ACC112 (cell line): Measurements from ENCODE around the gene HSPBP1.

Source experiments
- H2AFZ ChIP-seq: fragments of 200-600 bp; sonication (generic); one replicate; pipeline ENCODE4 v1.6.0; 2017; ENCODE audit warnings: antibody characterized with exemption, low read length; ENCODE audit not compliant: unreplicated experiment
- H3K27ac ChIP-seq: fragments of 200-600 bp; sonication (generic); 2 replicates; pipeline ENCODE4 v1.5.1; 2014; ENCODE audit warnings: low read depth, mild to moderate bottlenecking, antibody characterized with exemption, low read length, moderate library complexity
- H3K27me3 ChIP-seq: fragments of 200-600 bp; sonication (generic); 2 replicates; pipeline ENCODE4 v1.6.1; 2014; ENCODE audit warnings: mild to moderate bottlenecking, antibody characterized with exemption, low read length, moderate library complexity, mixed read lengths; ENCODE audit not compliant: insufficient read depth
- H3K36me3 ChIP-seq: fragments of 200-600 bp; sonication (generic); 2 replicates; pipeline ENCODE4 v1.6.1; 2016; ENCODE audit warnings: mild to moderate bottlenecking, antibody characterized with exemption, low read length, moderate library complexity, mixed read lengths; ENCODE audit not compliant: insufficient read depth
- H3K4me1 ChIP-seq: fragments of 200-600 bp; sonication (generic); one replicate; pipeline ENCODE4 v1.6.1; 2016; ENCODE audit warnings: low read length, mixed read lengths; ENCODE audit not compliant: insufficient read depth, unreplicated experiment, control insufficient read depth
- H3K4me3 ChIP-seq: fragments of 200-600 bp; sonication (generic); 2 replicates; pipeline ENCODE4 v1.5.1; 2014; ENCODE audit warnings: mild to moderate bottlenecking, low read depth, low read length
- H3K79me2 ChIP-seq: fragments of 200-600 bp; sonication (generic); one replicate; pipeline ENCODE4 v1.6.0; 2016; ENCODE audit warnings: low read length; ENCODE audit not compliant: control insufficient read depth, unreplicated experiment, insufficient read depth

The HSPBP1 gene

DNA sequence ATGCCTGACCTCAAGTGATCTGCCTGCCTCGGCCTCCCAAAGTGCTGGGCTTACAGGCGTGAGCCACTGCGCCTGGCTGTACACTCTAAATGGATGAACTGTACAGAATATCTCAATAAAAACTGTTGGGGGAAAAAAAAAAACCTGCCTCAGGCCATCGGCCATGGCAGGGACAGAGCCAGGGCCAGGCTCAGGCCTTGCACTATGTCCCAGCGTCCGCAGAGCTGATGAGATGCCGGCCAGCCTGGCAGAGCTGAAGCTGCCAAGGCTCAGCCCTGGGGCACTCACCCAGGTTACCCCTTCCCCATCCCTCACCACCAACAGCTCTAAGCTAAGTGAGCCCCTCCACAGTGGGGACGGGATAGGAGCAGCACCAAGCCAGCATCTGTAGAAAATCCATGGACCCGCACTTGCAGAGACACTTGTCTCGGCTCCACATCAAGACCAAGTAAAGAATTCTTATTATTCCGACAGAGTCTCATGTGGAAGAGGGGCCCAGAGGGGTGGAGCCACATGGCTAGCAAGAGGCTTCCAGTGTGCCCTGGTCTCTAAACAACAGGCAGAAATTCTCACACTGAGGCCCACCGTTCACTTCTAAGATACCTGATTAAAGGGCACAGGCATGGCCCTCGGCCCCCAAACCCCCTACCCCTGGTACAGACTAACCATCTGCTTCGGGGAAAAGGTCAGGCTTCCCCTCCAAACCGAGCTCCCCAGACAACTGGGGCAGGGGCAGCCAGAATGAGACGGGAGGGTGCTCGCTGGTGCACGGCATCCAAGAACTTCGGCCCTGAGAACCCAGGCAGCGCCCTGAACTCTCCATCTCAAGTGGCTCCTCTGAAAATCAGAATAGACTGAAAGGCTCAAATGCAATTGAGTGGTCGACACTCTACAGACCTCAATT, 26.9 kb downstream of the HSPBP1 start:
- peaks cover 95% of the 10 kb centered on the region for H3K79me2 ChIP-seq
- H3K36me3 ChIP-seq: no peaks in the 10 kb centered on the region
- peaks cover 14% of the 10 kb centered on the region for H3K4me1 ChIP-seq
- H3K27ac ChIP-seq: no peak overlapping the region
- no peak overlapping the region for H3K4me3 ChIP-seq
- no peaks in the 10 kb centered on the region for H3K27me3 ChIP-seq
- H2AFZ ChIP-seq: no peak overlapping the region

DNA sequence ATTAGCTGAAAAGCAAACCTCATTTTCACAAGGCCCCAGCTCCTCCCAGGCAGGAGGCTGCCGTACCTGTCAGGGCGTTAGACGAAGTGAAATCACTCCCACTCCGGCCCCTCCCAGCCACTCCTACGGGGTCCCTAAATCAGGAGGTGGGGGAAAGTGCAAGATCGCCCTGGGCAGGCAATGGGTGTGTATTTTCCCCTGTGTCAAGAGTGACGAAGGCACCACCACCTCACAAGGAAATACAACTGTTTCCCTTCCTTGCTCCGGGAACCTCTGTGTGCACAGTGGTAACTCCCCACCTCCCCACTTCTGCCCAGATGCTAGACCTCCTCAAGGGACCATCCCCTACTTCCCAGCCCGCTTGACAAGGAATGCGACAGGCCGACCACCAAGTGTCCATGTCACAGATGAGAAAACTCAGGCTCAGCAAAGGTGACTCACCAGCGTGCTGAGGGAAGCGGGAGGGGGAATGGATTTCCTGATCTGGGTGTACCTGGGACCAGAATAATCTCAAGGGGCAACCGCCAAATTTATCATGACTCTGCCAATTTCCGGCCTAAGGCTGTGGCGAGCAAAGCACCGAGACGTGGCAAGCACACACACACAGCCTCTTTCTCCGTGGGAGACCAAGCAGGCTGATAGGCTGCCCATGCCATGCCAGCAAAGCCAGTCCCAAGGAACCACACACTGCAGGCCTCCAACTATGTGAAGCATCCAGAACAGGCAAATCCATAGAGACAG, 28.4 kb downstream of the HSPBP1 start:
- peaks cover 86% of the 10 kb centered on the region for H3K79me2 ChIP-seq
- peaks cover 11% of the 10 kb centered on the region for H3K4me1 ChIP-seq
- no peak overlapping the region for H3K27ac ChIP-seq
- H3K27me3 ChIP-seq: no peaks in the 10 kb centered on the region
- H2AFZ ChIP-seq: no peak overlapping the region
- H3K36me3 ChIP-seq: no peaks in the 10 kb centered on the region
- H3K4me3 ChIP-seq: no peak overlapping the region

DNA sequence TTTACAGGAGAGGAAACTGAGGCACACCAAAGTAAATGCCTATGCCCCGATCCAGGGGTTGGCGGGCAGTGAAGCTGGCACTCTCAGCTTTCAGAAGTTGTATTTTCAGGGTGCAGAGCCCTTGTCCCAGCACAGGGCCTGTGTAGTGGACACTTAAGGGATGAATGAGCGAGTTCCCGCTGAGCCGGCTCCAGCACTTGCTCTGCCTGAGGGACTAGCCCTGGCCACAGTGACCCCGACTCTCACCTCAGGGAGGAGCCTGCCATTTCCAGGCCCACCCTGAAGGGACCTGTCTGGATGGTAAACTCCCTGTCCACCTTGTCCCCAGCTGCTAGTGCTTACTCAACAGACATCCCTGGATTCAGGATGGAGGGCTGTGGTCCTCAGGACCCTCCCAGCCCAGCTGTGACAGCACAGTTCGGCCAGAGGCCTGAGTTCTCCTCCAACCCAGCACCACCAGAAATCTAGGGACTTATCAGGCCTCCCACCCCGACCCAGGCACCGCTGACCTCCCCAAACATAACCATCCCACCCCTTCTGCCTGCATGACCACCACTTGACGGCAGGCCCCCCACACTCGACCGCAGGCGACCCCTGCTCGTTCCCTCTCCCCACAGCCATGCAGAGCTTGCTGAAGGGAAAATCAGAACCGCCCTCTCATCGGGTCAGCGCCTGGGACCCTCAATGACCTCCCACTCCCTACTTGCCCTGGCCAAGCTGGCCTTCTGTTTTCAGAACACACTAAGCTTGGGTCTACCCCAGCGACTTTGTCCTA, 29.5 kb downstream of the HSPBP1 start:
- peaks cover 75% of the 10 kb centered on the region for H3K79me2 ChIP-seq
- H3K27me3 ChIP-seq: no peaks in the 10 kb centered on the region
- H3K36me3 ChIP-seq: no peaks in the 10 kb centered on the region
- peaks cover under 1% of the 10 kb centered on the region for H3K4me1 ChIP-seq
- H3K4me3 ChIP-seq: no peak overlapping the region
- no peak overlapping the region for H3K27ac ChIP-seq
- no peak overlapping the region for H2AFZ ChIP-seq

GRCh38 chr19:55249841-55250240, 30.1 kb downstream of the HSPBP1 start:
- Histone ChIP-seq H3K36me3 (no peaks in the 10 kb centered on the region), H3K27ac (no peak overlapping the region), H2AFZ (no peak overlapping the region), H3K4me1 (no peaks in the 10 kb centered on the region), H3K4me3 (no peak overlapping the region), H3K79me2 (peaks cover 69% of the 10 kb centered on the region), H3K27me3 (no peaks in the 10 kb centered on the region)

DNA sequence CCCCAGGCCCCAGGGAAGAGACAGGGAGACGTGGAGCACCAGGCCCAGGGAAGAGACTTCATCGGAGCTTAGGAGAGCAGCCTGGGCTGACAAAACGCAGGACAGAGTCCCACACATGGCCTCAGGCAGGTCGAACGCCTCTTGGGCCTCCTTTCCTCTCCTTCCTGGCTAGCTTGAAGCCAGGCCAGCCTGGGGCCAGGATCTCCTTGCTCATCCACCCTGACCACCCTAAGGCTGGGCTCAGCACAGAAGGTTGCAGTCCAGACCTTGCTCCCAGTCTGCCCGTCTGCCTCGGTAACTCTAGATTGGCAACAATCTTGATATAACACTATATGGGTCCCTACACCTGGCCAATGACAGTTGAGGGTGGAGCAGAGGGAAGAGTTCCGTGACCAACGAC, 31.2 kb downstream of the HSPBP1 start:
- no peaks in the 10 kb centered on the region for H3K27me3 ChIP-seq
- no peaks in the 10 kb centered on the region for H3K36me3 ChIP-seq
- H3K79me2 ChIP-seq: peaks cover 58% of the 10 kb centered on the region
- H3K4me1 ChIP-seq: no peaks in the 10 kb centered on the region
- H3K4me3 ChIP-seq: no peak overlapping the region
- H2AFZ ChIP-seq: no peak overlapping the region
- H3K27ac ChIP-seq: no peak overlapping the region

GRCh38 chr19:55248166-55248675, 31.7 kb downstream of the HSPBP1 start:
- Histone ChIP-seq H3K4me1 (no peaks in the 10 kb centered on the region), H3K36me3 (no peaks in the 10 kb centered on the region), H3K27ac (no peak overlapping the region), H3K79me2 (peaks cover 53% of the 10 kb centered on the region), H3K4me3 (no peak overlapping the region), H2AFZ (no peak overlapping the region), H3K27me3 (no peaks in the 10 kb centered on the region)

DNA sequence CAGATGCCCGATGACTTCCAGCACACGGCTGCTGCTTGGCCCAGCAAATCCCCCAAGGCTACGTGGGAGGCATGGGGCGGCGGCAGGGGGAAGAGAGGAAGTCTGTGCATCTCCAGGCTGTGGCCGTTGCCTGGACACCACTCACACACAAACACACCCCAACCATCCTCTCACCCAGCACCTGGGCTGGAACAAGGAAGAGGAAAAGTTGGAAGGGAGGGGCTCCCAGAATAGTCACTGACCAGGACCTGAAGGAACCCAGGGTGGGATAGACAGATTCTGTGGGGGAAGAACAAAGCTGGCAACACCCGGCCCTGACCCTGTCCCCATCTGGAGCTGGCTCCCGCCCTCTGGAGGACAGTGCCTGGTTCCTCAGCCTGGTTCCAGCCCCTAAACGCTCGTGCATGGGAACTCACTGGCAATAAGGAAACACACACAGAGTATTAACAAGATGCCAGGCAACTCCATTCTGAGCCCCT, 32.2 kb downstream of the HSPBP1 start:
- Histone ChIP-seq H3K4me1 (no peaks in the 10 kb centered on the region), H3K36me3 (no peaks in the 10 kb centered on the region), H2AFZ (no peak overlapping the region), H3K4me3 (no peak overlapping the region), H3K79me2 (peaks cover 47% of the 10 kb centered on the region), H3K27ac (no peak overlapping the region), H3K27me3 (no peaks in the 10 kb centered on the region)

GRCh38 chr19:55246462-55247451, 33.2 kb downstream of the HSPBP1 start:
- H2AFZ ChIP-seq: no peak overlapping the region
- H3K27me3 ChIP-seq: no peaks in the 10 kb centered on the region
- no peak overlapping the region for H3K4me3 ChIP-seq
- H3K79me2 ChIP-seq: peaks cover 38% of the 10 kb centered on the region
- H3K4me1 ChIP-seq: no peaks in the 10 kb centered on the region
- no peak overlapping the region for H3K27ac ChIP-seq
- H3K36me3 ChIP-seq: no peaks in the 10 kb centered on the region

GRCh38 chr19:55245236-55245904, 34.5 kb downstream of the HSPBP1 start:
- Histone ChIP-seq H2AFZ (no peak overlapping the region), H3K79me2 (peaks cover 24% of the 10 kb centered on the region), H3K36me3 (no peaks in the 10 kb centered on the region), H3K27ac (no peak overlapping the region), H3K27me3 (no peaks in the 10 kb centered on the region), H3K4me3 (no peak overlapping the region), H3K4me1 (no peaks in the 10 kb centered on the region)
